Right lung (tissue), 5 donors: ENCODE results near the gene UBN1. TPM values are rescaled to one million over a fixed set of nuclear protein-coding genes. Genes with fewer than 3 reads are reported as not detected.

Experiments used
- DNase-seq, 2 donors: peaks; one replicate each; pipeline ENCODE4 v3.0.0-alpha.2; 2013
- polyA plus RNA-seq, 5 donors: library from polyadenylated mRNA; unstranded; fragments of 120-200 nt; gene quantifications; one replicate each; pipeline versions ENCODE4 v1.2.1 to v1.2.3, GENCODE V29; 2013; ENCODE audit warnings: inconsistent platforms in 1 of 5, low replicate concordance in 1 of 5; ENCODE audit not compliant: insufficient read length in 5 of 5, insufficient read depth in 1 of 5

UBN1 gene
- polyA plus RNA-seq, 5 donors = 29.7 to 38.2 (median 31.1) TPM

DNA sequence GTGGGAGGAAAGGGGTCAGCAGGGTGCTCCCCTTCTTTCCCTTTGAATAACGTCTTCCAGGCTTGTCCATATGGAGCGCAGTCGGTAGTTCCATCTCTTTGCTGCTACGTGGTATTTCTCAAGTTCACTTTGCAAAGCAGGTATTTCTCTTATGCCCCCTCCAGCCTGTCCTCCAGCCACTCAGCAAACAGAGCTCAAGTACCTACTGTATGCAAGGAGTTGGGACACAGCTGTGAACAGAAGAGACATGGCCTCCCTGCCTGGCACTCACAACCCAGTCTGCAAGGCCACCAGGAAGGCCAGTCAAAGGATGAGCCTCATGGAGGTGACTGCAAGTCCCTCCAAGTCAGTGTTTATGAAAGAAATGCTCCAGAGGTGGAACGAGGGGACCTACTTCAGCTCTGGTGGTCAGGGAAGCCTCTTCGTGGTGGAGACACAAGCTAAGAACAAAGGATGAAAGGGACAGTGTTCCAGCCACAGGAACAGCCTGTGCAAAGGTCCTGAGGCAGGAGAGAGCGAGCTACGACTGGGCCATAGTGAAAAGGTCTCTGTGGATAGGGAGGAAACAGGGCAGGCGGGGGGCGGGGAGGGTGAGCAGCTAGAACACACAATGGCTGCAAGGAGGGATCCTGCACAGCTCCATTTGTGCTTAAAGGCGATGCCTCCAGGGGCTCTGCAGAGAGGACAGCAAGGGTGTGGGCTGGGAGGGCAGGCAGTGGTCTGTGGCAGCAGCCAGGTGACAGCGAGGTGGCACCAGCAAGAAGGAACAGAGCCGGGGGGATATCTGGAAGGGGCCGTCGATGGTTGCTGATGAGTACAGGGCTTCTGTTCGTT lies 57.0 kb downstream of the UBN1 start:
- DNase-seq = no peak

DNA sequence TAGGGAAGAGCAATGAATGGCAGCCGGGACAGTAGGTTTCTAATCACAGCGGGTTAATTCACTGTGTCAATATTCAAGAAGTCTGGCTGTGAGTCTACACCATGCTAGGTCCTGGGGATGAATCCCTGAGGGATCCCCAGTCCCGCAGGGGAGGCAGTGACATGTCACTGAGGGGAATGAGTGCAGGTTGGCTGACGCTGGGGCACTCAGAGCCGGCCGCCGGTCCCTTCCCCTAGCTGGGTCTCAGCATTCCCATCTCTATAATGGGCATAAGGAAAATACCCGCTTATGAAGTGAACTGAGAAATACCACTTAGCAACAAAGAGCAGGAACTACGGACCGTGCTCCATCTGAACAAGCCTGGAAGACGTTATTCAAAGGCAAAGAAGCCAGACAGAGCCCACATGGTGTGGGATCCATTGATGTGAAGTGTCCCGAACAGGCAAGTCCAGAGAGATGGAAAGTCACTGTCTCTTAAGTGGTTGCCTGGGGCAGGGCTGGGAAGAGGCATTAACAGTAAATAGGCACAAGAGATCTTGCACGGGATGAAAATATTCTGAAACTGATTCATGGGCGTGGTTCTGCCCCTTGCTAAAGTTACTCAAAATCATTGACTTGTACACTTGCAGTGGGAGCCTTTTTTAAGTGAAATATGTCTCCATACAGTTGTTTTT lies 57.8 kb downstream of the UBN1 start:
- no peak for DNase-seq

DNA sequence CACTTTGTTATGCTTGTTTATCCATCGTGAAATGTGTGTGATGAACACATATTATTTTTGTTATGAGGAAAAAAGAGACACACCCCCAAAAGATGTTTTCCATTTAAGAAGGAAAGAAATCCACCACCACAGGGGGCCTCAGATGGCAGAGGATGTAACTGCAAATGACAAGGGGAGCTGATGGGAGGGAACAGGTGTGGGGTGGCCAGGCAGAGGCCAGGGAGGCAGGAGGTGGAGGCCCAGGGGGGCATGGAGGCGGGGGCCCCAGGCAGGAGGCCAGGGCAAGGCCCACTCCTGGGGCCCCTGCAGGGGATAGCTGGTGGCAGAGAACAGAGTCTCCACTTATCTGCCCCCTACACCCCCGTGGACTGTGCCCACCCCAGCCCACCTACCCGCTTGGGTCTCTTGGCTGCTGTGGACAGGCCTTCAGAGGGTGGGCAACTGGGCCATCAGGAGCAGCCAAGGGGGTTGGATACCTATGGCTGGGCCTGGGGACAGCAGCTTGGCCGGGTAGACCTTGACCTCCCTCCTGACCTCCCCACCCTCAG lies 61.6 kb downstream of the UBN1 start:
- DNase-seq = no peak

DNA sequence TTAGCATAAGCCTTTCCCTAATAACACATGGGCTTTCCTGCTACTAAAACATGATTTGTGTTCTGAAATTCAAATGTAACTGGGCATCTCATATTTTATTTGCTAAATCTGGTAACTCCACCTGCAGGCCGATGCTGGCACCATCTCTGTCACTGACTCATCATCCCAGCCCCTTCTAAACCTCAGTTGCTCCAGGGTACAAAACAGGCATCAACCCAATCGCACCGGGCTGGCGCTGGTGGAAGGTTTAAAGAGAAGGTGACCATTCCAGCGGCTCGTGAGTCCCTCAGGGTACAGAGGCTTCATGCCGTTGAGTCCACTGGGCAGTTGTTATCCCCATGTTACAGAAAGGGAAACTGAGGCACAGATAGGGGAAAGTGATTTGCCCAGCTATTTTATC lies 62.5 kb downstream of the UBN1 start:
- DNase-seq = no peak

DNA sequence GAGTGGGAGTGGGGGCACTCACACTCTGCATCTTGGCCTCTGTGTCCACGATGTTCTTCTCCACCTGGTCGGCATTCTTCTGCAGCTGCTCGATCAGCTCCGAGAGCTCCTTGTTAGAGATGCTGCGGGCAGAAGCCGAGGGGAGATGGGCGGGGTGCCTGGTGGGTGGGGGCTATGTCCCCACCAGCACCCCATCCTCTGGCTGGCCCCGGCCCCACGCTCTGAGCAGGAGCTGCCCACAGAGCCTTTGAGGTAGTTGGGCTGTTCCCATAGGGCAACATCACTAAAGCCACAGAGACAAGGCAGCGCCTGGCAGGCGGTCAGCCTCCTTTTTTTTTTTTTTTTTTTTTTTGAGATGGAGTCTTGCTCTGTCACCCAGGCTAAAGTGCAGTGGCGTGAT lies 63.5 kb downstream of the UBN1 start:
- DNase-seq = no peak

DNA sequence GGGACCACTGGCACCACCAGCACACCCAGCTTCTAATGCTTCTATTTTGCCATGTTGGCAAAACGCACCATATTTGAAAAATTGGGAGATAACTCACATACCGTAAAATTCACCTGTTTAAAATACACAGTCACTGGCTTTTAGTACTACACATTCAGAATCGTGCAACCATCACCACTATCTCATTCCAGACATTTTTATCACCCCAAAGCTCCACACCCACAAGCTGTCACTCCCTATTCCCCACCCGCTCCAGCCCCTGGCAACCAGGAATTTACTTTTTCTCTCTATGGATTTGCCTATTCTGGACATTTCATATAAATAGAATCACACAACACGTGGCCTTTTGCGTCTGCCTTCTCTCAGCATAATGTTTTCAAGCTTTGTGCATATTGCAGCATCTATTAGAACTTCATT lies 64.7 kb downstream of the UBN1 start:
- DNase-seq = no peak

DNA sequence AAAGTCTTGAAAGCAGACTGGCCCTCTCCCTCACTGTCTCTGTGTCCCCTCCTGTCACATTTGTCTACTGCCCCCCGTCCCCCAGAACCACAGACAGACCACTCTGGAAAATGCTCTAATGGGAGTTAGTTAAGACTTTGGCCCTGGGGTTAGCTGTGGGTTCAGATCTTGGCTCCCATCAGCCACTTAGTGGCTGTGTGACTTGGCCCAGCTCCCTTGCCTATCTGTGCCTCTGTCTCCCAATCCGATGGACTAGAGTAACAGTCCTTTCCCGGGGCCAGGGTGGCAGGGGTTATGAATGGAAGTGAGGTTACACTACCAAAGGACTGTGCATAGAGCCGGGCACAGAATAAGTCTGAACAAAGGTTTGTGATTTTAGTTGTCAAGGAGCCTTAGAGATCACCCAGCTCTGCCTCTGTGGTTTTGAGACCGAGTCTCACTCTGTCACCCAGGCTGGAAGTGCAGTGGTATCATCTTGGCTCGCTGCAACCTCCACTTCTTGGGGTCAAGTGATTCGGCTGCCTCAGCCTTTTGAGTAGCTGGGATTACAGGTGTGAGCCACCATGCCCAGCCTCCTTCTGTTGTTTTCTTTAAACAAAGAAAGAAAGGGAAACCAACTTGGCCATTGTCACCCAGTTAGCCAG lies 66.0 kb downstream of the UBN1 start:
- no peak for DNase-seq

DNA sequence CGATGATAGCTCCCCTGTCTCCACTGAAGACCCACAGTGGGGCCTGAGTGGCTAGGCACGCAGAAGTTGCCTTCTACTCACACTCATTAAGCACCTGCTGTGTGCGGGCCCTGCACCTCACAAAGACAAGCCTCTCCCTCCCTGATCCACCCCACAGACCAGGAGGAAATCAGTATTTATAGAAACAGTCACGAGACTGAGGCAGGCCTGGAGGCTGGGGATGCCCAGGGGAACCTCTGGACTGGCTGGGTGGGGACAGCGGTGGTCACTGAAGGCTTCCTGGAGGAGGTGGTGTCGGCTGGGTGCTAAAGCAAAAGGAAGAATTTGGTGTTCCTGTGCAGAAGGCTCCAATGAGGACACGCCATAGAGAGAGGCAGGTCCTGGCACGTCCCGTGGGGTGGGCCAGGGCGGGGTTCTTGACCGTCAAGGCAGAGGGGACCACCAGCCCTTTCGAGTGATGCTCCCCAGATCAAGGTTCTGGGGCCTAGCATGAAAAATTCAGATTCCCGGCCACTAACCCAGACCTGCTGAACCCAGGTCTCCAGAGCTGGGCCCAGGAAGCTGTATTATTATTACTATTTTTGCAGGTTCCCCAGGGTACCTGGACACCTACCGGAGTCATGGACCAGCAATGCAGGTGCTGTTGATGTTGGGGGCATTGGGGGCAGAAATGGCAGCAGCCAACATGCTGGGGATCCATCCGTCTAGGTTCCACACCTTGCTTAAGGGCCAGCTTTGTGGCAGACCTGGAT lies 66.7 kb downstream of the UBN1 start:
- DNase-seq = no peak

DNA sequence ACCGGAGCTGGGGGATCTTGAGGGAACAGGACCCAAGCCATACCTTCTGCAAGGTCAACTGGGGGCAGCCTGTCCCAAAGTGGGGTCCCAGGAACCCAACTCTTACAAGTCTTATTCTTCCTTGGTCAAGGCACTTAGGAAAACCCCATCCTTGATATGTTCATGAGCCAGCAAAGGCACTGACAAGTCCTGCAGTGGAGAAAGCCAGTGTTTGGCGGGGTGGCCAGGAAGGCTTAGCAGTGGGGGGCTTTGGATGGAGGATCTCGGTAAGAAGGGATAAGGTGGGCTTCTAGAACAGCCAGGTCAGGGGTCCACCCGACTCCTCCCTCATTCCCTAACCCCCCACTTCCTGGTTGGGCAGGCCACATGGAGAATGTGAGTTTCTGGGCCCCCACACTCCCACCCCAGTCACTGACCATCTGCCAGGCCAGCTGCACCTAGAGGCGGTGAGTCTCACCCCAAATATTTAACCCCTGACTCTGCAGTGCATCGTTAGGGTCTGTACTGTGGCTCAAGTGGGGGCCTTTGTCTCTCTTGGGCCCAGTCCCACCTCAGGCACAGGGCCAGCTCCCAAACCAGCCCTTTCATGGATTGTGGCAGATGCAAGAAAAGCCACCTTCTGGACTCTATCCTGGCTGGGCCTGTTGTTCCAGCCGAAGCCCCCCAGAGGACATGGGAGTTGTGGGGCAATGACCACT lies 67.4 kb downstream of the UBN1 start:
- DNase-seq = no peak

DNA sequence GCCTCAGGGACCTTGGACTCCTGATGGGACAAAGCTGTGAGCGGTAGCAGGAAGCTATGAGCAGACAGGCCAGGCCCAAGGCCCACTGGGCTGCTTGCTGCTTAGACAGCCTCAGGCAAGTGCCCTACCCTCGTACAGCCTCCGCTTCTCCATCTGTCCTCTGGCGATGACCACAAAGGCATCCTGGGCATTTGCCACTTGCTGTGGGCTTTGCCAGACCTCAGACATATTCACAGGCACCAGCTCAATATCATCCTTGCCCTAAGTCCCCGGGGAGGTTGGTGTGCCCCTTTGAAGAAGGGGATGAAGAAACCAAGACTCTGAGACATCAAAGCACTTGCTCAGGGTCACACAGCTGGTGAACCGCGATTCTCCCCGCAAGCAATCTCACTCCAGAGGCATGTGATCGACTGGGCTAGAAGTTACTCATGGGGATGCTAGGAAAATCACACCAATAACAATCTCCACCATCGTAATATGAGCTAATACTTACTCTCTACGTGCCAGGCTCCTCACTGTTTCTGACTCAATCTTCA lies 68.0 kb downstream of the UBN1 start:
- DNase-seq = no peak

DNA sequence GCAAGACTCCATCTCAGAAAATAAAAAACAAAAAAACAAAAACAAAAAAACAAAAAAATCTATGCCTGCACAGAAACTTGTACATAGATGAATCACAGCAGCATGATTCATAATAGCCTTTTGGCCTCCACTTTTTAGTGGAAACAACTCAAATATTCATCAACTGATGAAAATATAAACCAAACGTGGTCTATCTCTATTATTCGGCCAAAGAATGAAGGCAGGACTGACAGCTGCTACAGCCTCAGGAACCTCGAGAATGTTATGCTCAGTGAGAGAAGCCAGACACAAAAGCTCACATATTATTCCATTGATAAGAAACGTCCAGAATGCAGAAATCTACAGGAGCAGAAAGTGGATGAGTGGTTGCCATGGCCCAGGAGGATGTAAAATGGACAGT lies 69.8 kb downstream of the UBN1 start:
- no peak for DNase-seq

DNA sequence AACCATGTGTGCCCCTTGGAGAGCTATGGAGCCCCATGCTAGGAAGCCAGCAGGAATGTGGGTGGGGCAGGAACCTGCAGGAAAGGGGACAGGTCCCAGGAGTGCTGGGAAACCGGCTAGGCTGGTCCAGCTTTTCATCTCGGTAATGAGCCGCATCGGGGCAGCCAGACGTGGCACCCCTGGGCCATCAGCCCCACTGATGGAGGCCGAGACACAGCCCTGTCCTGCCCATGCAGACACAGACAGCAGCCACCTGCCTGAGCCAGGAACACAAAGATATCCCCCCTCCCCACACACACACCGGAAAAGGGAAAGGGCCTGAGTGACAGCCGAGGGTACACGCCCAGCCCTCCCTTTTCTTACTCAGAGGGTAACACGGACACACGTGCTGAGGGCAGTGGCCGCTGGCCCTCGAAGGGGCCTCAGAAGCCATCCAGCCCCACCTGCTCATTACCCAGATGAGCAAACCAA lies 71.5 kb downstream of the UBN1 start:
- DNase-seq = peak in 1 of 2 donors; percentile 38

DNA sequence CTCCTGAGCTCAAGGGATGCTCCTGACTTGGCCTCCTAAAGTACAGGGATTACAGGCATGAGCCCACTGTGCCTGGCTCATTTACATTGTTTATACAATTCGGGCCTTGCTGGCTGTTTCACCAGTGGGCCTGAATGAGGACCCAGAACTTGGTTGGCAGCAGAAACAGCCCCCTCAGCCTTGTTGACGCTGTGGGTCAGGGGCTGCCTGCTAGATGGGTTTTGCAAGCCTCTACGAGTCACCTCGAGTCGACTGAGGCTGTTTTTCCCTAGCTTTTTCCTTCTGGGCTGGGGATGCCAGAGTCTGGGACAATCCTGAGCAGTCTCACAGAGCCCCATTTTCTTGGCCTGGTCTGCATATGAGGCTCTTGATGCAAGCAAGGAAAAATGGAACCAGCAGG lies 73.5 kb downstream of the UBN1 start:
- no peak for DNase-seq

DNA sequence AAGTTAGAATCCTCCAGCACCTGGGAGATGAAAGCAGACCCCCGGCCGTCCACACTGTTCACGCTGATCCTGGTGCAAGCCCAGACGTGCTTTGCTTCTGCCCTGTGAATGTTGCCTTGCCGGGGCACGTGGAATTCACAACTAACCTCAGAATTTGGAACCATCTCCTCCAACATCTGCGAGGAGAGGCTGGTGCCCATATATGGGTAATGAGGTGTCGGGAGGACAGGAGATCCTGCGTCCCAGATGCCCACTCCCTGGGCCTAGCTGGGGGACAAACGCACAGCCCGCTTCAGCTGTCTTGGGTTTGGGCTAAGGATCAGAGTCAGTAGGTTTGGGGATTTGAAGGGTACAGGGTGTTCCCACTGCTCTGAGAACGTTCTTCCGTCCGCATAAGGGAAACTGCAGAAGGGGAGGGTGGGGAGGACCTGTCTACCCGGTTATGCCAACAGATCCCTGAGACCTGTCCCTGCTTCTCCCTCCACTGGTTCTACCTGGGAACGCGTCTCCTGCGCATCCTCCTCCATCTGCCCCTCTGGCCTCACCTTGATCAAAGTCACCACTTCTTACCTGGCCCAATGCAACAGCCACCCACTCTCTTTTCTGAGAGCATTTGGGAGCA lies 75.6 kb downstream of the UBN1 start:
- no peak for DNase-seq

DNA sequence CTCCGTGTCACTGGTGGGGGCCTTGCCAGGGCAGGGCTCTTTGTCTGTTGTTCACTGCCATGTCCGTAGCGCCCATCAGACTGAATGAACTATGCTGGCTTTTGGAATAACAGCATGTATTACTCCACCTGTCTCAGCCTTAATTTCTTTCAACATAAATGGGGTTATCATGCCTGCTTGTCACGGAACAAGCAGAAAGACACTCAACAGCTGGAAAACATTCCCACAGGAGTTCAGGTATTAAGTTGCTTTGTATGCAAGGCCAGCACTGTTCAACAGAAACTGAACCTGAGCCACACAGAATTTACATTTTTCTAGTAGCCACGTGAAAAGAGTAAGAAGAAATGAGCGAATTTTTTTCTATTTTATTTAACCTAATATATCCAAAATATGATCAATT lies 76.6 kb downstream of the UBN1 start:
- no peak for DNase-seq

DNA sequence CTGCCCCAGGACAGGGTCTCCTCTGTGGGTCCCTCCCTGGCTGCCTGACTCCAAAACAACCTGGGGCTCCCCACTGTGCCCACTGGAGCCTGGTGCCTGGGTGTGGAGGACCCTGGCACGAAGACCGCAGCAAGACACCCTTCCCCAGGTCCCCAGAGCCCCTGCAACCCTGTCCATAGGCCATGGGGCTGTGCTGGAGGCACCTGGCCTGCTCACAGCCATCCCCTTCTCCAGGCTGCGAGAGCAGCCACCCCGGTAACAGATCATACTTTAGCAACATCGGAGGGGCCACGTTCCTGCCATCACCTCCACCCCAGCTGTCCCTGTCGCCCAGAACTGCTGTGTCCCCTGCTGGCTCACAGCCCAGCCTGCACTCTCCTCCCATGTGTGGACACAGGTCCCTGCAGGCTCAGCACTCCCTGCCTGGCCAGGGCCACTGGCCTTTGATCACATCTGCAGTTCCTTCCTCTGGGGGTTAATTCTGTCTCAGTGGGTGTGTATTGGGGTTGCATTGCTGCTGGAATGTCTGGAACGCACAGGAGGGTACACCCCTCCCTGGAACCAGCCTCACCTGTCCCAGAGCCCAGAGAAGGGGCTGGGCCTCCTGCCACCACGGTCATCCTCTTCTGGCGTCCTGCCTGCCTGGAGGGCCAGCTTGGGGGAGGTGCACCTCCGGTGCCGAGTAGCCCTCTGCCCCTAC lies 77.5 kb downstream of the UBN1 start:
- DNase-seq = no peak

DNA sequence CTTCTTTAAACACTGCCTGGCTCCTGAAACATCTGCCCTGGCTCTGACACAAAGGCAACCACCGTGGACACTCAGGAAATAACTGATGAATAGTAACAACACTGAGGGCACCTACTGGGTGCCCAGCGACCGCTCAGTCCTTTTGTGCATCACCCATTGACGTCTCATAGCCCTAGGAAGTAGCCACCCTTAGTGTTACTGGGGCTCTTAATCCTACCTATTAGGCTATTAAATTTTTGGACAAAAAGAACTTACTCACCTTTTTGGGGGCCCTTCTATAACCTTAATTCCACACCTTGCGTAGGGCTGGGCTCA lies 78.0 kb downstream of the UBN1 start:
- no peak for DNase-seq

DNA sequence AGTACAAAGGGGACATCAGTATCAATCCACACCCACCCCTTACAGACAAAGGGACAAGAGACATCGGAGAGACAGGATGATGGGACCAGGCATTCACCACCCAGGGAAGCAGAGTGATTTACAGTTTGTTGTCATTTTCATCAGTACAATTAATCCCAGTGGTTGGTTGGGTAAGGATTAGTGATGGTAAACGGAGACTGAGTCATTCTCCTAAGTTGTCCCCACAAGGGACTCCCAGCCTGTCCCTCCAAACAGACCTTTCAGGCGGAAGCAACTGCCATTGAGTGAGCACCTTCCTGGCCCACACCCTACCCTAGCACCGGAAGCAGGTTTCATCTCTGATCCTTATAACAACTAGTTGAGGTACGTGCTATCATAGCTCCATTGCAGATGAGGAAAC lies 78.5 kb downstream of the UBN1 start:
- DNase-seq = no peak

DNA sequence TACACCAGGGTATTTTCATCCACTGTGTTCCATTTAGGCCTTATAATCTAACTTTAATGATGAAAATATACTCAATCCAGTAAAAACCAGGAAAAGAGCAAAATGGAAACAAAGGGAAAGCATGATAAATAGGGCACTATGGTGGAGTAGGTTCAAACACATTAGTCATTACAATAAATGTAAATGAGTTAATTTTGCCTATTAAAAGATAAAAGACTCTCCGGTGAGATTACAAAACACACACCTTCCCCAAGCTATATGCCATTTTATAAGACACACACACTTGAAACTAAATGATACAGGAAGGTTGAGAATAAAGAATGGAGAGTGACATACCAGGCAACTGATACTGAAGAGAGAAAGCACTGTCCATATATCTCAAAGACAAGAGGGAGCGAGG lies 79.6 kb downstream of the UBN1 start:
- no peak for DNase-seq

DNA sequence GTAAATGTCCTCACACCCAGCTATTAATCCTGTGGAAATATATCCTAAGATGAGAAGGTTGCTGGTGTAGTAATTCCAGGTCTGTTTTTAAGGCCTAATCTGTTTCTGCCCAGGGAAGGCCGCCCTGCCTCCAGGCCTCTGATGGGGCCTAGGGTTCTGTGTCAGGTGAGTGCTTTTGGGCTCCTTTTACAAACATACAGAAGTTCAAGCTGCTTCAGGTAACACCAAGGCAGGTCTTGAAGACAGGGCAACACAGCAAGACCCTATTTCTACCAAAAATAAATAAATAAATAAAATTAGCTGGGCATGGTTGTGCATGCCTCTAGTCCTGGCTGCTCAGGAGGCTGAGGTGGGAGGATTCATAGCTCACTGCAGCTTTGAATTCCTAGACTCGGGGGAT lies 80.4 kb downstream of the UBN1 start:
- no peak for DNase-seq
